GM18508 (cell line): ENCODE results near the gene BUB1.
"Not testable (repeated sequence)": the region's sequence is repeated elsewhere in the genome, so short reads cannot be mapped to it uniquely, and the experiment has no call there.

Experiments
- ATAC-seq: cut with Tn5 transposase; IDR thresholded peaks from one replicate; pipeline ENCODE4 v1.9.1; 2021; ENCODE audit warnings: moderate number of reproducible peaks; ENCODE audit not compliant: insufficient read depth, unreplicated experiment

BUB1 gene

DNA sequence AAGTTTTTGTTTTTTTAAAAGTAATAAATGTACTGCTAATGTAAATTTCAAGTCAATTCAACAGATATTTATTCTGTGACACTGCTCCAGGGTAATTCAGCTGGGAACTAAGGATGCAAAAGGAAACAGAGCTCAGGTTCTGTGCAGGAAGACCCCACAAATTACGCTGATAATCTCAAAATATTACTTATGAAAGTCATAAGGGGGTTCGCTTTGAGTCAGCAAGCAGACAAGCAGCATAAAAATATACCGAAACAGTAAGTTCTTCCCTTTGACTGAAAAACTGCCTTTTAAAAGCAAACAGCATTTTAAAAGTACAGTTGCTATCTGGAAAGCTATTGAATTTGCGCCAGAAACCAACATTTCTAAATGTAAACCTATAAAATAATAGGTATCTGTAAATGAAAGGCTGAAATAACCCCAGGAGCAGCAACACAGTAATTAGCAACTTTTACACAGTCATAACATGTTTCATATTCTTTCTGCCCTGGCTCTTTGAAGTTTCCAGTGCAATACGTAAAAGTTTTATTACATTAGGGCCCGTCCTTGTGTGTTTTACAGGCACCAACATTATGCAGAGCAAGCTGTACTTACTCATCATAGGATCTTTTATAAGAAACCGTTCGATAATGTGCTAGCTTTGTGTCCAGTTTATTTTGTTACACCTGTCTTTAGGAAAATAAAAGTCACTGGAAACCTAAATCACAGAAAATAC, 68.9 kb downstream of the BUB1 start:
- ATAC-seq: not testable (repeated sequence)

DNA sequence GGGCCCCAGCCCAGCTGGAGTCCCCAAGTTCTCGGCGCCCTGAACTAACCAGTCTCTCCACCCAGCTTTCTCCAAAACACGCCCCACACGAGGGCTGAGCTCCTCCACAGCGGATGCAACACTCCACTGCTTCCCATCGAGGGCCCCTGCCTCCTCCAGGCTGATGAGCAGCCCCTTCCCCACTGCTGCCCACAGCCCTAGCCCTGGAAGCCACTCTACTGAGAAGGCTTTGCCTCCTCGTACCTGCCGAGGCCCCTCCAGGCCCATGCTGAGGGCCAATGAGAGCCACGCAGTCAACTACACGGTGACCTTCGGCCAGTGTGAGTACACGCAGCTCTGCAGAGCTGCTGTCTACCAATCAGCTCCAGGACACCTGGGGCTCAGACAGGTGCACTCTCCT, 72.8 kb downstream of the BUB1 start:
- ATAC-seq: not testable (repeated sequence)

DNA sequence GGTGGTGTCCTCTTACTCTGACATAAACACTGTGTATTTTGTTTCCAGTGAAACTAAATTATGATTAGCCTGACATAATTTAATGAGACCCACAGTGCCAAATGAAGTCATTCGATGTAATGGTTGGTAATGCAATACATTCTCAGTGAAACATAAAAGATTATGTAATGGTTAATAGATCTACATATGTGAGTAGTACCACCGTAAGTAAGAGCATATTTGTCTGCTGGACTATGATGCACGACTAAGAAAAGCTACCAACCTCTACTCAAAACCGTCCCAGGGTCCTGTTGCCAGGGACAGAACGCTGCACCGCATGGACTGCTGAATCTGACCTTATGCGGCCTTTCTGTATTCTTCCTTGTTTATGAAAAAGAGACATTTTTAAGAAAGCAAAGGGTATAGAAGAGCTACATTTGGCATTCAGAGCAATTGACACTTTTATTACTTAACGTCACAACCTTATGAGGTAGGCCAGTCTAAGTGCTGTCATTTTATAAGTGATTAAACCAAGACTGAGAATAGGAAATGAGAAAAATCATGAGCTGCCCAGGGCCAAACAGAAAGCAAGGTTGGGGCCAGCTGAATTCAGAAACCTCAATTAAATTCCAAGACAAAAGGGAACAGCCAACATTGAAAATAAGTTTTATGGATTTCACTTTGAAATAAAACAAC, 73.8 kb downstream of the BUB1 start:
- ATAC-seq: not testable (repeated sequence)

DNA sequence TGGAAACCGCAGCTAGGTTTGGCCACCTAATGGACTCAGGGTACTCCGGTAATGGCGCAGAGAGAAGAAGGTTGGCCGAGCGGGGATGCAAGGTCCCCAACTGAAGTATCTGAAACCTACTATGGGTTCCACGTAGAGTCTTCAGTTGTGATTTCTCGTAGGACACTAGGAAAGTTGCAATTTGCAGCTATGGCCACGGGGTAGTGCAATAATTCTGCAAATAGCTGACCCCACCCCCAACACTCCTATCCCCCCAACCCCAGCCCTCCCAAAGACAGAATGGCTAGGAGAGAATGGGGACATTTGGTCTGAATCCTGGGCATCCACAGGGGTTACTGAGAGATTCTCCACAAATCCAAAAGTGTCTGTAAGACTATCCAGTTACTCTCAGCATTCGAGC, 75.7 kb downstream of the BUB1 start:
- not testable (repeated sequence) for ATAC-seq

DNA sequence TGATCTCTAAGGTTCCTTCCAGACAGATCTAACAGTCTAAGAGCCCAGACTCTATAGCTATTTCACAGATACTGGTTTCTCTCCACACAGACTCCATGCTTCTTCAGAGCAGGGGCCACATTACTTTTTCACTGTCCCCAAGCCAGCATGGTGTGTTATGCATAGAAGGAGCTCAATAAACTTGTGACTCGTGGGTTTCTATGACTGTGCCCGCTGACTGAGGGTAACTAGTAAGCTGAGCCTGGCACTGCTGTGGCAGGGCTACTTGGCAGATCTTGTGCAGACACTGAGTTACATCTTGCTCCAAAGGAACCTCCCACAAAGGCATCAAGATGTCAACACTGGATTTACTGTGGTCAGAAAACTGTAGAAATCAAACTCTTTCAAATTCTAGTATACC, 85.9 kb downstream of the BUB1 start:
- not testable (repeated sequence) for ATAC-seq

DNA sequence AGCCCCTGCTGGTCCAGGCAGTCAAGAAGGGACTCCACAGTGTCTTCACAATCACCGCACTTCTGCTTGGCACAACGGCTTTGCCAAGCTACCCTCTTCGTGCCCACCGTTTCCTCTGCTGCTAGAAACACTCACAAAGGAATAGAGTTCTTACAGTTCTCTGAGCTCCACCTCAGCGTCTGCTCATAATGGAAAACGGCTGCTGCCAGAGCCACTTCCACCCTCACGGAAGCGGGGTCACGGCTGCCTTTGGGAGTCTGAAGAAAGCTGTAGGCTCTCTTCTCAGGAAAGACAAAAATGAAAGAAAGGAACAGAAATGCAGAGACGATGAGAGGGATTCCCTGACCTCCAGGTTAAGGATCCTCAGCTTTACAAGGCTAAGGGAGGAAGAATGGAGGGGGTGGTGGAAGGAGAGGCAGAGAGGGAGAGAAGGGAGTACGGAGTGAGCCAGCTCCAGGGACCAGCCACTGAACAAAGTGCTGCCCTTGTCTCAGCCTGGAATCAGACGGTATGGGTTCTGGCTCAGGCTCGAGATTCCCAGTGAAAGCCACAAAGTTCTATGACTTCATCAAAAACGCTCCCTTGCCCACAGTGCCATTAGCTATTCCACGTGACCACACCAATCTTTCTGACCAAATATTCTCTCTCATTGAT, 88.1 kb downstream of the BUB1 start:
- not testable (repeated sequence) for ATAC-seq

DNA sequence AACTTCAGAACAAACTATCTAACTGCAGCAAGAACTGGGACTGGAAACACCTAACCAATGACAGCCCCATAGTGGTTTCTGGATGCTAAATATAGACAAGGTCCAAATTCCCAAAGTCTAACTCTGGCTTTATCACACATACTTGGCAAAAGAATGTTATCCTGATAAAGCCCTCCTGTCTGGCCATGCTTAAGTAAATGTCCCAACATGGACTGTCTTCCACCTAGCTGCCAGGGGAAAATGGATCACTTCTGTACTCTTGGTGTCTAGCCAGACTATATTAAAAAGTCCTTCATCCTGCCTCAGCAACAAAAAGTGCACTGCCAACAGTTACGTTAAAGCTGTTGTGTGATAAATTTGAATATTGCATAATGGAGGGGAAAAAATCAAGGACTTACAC, 89.3 kb downstream of the BUB1 start:
- ATAC-seq: not testable (repeated sequence)
